ENCODE results near the gene PRDM16. TPM values are rescaled to one million over a fixed set of nuclear protein-coding genes. Genes with fewer than 3 reads are reported as not detected.

PRDM16 gene
- total RNA-seq, 1 donor from 2014 or later = 0.79 TPM

- Histone ChIP-seq H3K4me3 (ENCODE audit: low read depth, low read length) (no peak overlapping the region), H3K36me3 (ENCODE audit: control insufficient read depth, insufficient read depth, low read length) (no peaks in the 10 kb centered on the region), H3K27me3 (ENCODE audit: control insufficient read depth, insufficient read depth, low read length) (no peaks in the 10 kb centered on the region)
- FAIRE-seq (no peak), DNase-seq (ENCODE audit: low read depth) (no peak)
- TF ChIP-seq CTCF (IDR thresholded peaks at IDR 0.05; ENCODE audit: insufficient read depth, low read length, severe bottlenecking) = no peak
These were observed 99.7 kb downstream of the PRDM16 start for GRCh38 chr1:3168678-3169077.

GRCh38 chr1:3169665-3170356 is 100.8 kb downstream of the PRDM16 start:
- Histone ChIP-seq H3K27me3 (ENCODE audit: control insufficient read depth, insufficient read depth, low read length) (no peaks in the 10 kb centered on the region), H3K36me3 (ENCODE audit: control insufficient read depth, insufficient read depth, low read length) (no peaks in the 10 kb centered on the region), H3K4me3 (ENCODE audit: low read depth, low read length) (no peak overlapping the region)
- FAIRE-seq (no peak), DNase-seq (ENCODE audit: low read depth) (no peak)
- no peak for TF ChIP-seq CTCF (IDR thresholded peaks at IDR 0.05; ENCODE audit: insufficient read depth, low read length, severe bottlenecking)

- H3K4me3 ChIP-seq (ENCODE audit: low read depth, low read length) = peak overlapping the region; percentile 23
- no peak for FAIRE-seq
- H3K27me3 ChIP-seq (ENCODE audit: control insufficient read depth, insufficient read depth, low read length) = no peaks in the 10 kb centered on the region
- H3K36me3 ChIP-seq (ENCODE audit: control insufficient read depth, insufficient read depth, low read length) = no peaks in the 10 kb centered on the region
- peak; percentile 4 for DNase-seq (ENCODE audit: low read depth)
- TF ChIP-seq CTCF (IDR thresholded peaks at IDR 0.05; ENCODE audit: insufficient read depth, low read length, severe bottlenecking) = no peak
These were observed 101.8 kb downstream of the PRDM16 start for GRCh38 chr1:3170561-3171453.

GRCh38 chr1:3171761-3172160 is 102.8 kb downstream of the PRDM16 start:
- no peaks in the 10 kb centered on the region for H3K27me3 ChIP-seq (ENCODE audit: control insufficient read depth, insufficient read depth, low read length)

More at GRCh38 chr1:3171761-3172160, 102.8 kb downstream of the PRDM16 start:
- H3K4me3 ChIP-seq (ENCODE audit: low read depth, low read length) = no peak overlapping the region
- no peak for DNase-seq (ENCODE audit: low read depth)
- no peaks in the 10 kb centered on the region for H3K36me3 ChIP-seq (ENCODE audit: control insufficient read depth, insufficient read depth, low read length)
- TF ChIP-seq CTCF (IDR thresholded peaks at IDR 0.05; ENCODE audit: insufficient read depth, low read length, severe bottlenecking) = no peak
- no peak for FAIRE-seq

All from bronchial epithelial cell (primary cell).